SU-DHL-6 (cell line): Measurements from ENCODE around the gene ST14.

ENCODE experiments used
- H2AFZ ChIP-seq: fragments of 200-600 bp; sonication (generic); 2 replicates; pipeline ENCODE4 v1.6.1; 2014; ENCODE audit warnings: low read depth, mild to moderate bottlenecking, moderate library complexity, mixed read lengths, antibody characterized with exemption, low read length; ENCODE audit not compliant: severe bottlenecking
- H3F3A ChIP-seq: fragments of 200-600 bp; shearing (Covaris generic); 2 replicates; pipeline ENCODE4 v1.6.0; 2016; ENCODE audit warnings: antibody characterized with exemption, mild to moderate bottlenecking; ENCODE audit not compliant: insufficient read depth
- H3K27ac ChIP-seq: fragments of 200-600 bp; sonication (generic); 2 replicates; pipeline ENCODE4 v1.5.1; 2016; ENCODE audit warnings: low read depth, mild to moderate bottlenecking, low read length, moderate library complexity, mixed read lengths
- H3K27me3 ChIP-seq: fragments of 200-600 bp; sonication (generic), shearing (Covaris generic); 2 replicates; pipeline ENCODE4 v1.6.0; 2014; ENCODE audit warnings: mild to moderate bottlenecking, low read length
- H3K36me3 ChIP-seq: fragments of 200-600 bp; sonication (generic); 2 replicates; pipeline ENCODE4 v1.6.1; 2014; ENCODE audit warnings: mild to moderate bottlenecking, low read length, mixed read lengths
- H3K4me2 ChIP-seq: fragments of 300-600, 200-600 bp; shearing (Covaris generic), sonication (generic); 2 replicates; pipeline ENCODE4 v1.6.0; 2014; ENCODE audit warnings: low read length, low read depth, mild to moderate bottlenecking; ENCODE audit not compliant: poor library complexity, severe bottlenecking
- H3K4me3 ChIP-seq: fragments of 200-600 bp; sonication (generic); 2 replicates; pipeline ENCODE4 v1.5.1; 2014; ENCODE audit warnings: antibody characterized with exemption, low read length, mild to moderate bottlenecking, mixed read lengths; ENCODE audit not compliant: insufficient read depth, poor library complexity, severe bottlenecking
- H3K79me2 ChIP-seq: fragments of 200-600 bp; sonication (generic); 2 replicates; pipeline ENCODE4 v1.6.1; 2014; ENCODE audit warnings: mild to moderate bottlenecking, low read length, moderate library complexity; ENCODE audit not compliant: insufficient read depth
- H3K9ac ChIP-seq: fragments of 200-600 bp; sonication (generic); 2 replicates; pipeline ENCODE4 v1.7.0; 2014; ENCODE audit warnings: mild to moderate bottlenecking, low read length
- H3K9me2 ChIP-seq: fragments of 200-600 bp; sonication (generic); replicated peaks from 2 replicates; pipeline ENCODE4 v1.6.1; 2014; ENCODE audit warnings: low read length; ENCODE audit not compliant: insufficient read depth
- H3K9me3 ChIP-seq: fragments of 200-600 bp; sonication (generic); 2 replicates; pipeline ENCODE4 v1.6.1; 2014; ENCODE audit warnings: low read length, mixed read lengths; ENCODE audit not compliant: insufficient read depth
- H4K20me1 ChIP-seq: fragments of 200-600 bp; sonication (generic); 2 replicates; pipeline ENCODE4 v1.6.1; 2014; ENCODE audit warnings: low read depth, mild to moderate bottlenecking, antibody characterized with exemption, low read length, moderate library complexity, mixed read lengths
- CTCF ChIP-seq: fragments of 200-600 bp; sonication (generic); IDR thresholded peaks from one replicate; pipeline ENCODE4 v1.5.1; 2017; ENCODE audit warnings: antibody characterized with exemption, mild to moderate bottlenecking, low read length, moderate library complexity; ENCODE audit not compliant: insufficient read depth, poor library complexity, severe bottlenecking
- EZH2phosphoT487 ChIP-seq: fragments of 200-600 bp; sonication (generic), shearing (Covaris generic); conservative IDR thresholded peaks from 2 replicates; pipeline ENCODE4 v1.6.1; 2018; ENCODE audit warnings: mild to moderate bottlenecking, antibody characterized with exemption, low read length, moderate library complexity, mixed read lengths

The ST14 gene

GRCh38 chr11:130180491-130180890 is 20.9 kb downstream of the ST14 start:
- peak overlapping the region; percentile 100 for H3K27ac ChIP-seq

GRCh38 chr11:130180896-130181294 is 21.3 kb downstream of the ST14 start:
- Histone ChIP-seq H3K9ac (peak overlapping the region; percentile 56), H3K27ac (peak overlapping the region; percentile 100), H4K20me1 (no peaks in the 10 kb centered on the region), H3F3A (peaks cover 48% of the 10 kb centered on the region), H3K9me2 (no peaks in the 10 kb centered on the region), H3K4me2 (peak overlapping the region; percentile 72), H3K27me3 (no peaks in the 10 kb centered on the region), H2AFZ (no peak overlapping the region), H3K9me3 (no peaks in the 10 kb centered on the region), H3K36me3 (no peaks in the 10 kb centered on the region), H3K4me3 (peak overlapping the region; percentile 36), H3K79me2 (peaks cover 85% of the 10 kb centered on the region)
- TF ChIP-seq EZH2phosphoT487: no peak

More at GRCh38 chr11:130180491-130180890, 20.9 kb downstream of the ST14 start:
- Histone ChIP-seq H3K36me3 (no peaks in the 10 kb centered on the region), H4K20me1 (no peaks in the 10 kb centered on the region), H3K9ac (peak overlapping the region; percentile 56), H2AFZ (no peak overlapping the region), H3K4me2 (peak overlapping the region; percentile 72), H3K27me3 (no peaks in the 10 kb centered on the region), H3K79me2 (peaks cover 81% of the 10 kb centered on the region), H3K4me3 (peak overlapping the region; percentile 36), H3K9me2 (no peaks in the 10 kb centered on the region), H3K9me3 (no peaks in the 10 kb centered on the region), H3F3A (peaks cover 51% of the 10 kb centered on the region)
- TF ChIP-seq EZH2phosphoT487 (no peak), CTCF (no peak)

GRCh38 chr11:130181295-130182272 is 22.0 kb downstream of the ST14 start:
- H4K20me1 ChIP-seq: no peaks in the 10 kb centered on the region
- H3K4me2 ChIP-seq: peak overlapping the region; percentile 72
- H3K27me3 ChIP-seq: no peaks in the 10 kb centered on the region
- H2AFZ ChIP-seq: no peak overlapping the region
- peaks cover 85% of the 10 kb centered on the region for H3K79me2 ChIP-seq
- H3K36me3 ChIP-seq: no peaks in the 10 kb centered on the region
- peaks cover 45% of the 10 kb centered on the region for H3F3A ChIP-seq
- no peaks in the 10 kb centered on the region for H3K9me3 ChIP-seq
- no peaks in the 10 kb centered on the region for H3K9me2 ChIP-seq
- peak overlapping the region; percentile 100 for H3K27ac ChIP-seq
- TF ChIP-seq CTCF: no peak
- no peak for TF ChIP-seq EZH2phosphoT487
- H3K4me3 ChIP-seq: peak overlapping the region; percentile 36
- peak overlapping the region; percentile 56 for H3K9ac ChIP-seq
